NT2/D1 (cell line): ENCODE results near the gene LRCH1.

Experiments
- SUZ12 ChIP-seq: IDR thresholded peaks from 2 replicates; pipeline ENCODE4 v1.6.1; 2011; ENCODE audit not compliant: insufficient read length, insufficient read depth; ENCODE audit errors: extremely low read depth
- YY1 ChIP-seq: IDR thresholded peaks from 2 replicates; pipeline ENCODE4 v1.6.1; 2011; ENCODE audit not compliant: insufficient read length, insufficient read depth
- ZNF274 ChIP-seq: IDR thresholded peaks from 2 replicates; pipeline ENCODE4 v1.6.1; 2011; ENCODE audit warnings: mild to moderate bottlenecking, low read depth, low read length

DNA sequence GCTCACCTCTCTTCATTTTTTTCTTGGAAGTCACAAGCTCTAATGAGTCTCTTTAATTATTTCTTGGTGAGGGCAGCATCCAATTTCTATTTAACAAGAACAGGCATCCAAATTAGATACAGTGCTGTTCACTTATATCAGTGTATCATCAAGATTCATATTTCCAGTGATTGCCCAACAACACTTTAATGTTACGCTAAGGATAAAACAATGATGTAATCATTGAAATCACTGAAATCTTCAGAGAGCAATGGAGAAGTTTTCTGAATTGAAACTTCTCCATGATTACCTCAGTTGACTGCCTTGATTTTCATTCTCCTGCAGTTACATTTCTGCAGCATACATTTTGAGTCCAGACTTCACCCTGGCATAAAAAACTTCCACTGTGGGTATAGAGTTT, 17.1 kb upstream of the LRCH1 start:
- TF ChIP-seq SUZ12 (no peak), ZNF274 (no peak), YY1 (no peak)
